GM12878 (cell line): ENCODE measurements around the gene GAL3ST2. TPM values are rescaled to one million over a fixed set of nuclear protein-coding genes. Genes with fewer than 3 reads are reported as not detected.

Source experiments
- ATAC-seq: fragments of 200-7000 bp; cut with Tn5 transposase; 3 replicates; pipeline ENCODE4 v1.9.1; 2020; ENCODE audit warnings: mild to moderate bottlenecking, moderate library complexity
- BruUV-seq: library from RNA; stranded (reverse); fragments of 400-500 nt; replicated peaks from 2 replicates; lab custom pipeline; 2021; lab: Mats Ljungman, UMichigan
- CTCF ChIA-PET: fragments of 300-600 bp; sonication (Branson Sonifier 250); formaldehyde crosslinking; extraction: SDS; loops from one replicate; lab custom pipeline; 2021; ENCODE audit warnings: inconsistent platforms; lab: Yijun Ruan, JAX
- POLR2A ChIA-PET: fragments of 350-600 bp; formaldehyde crosslinking; extraction: SDS; loops from one replicate; lab custom pipeline; 2021; ENCODE audit warnings: inconsistent platforms; lab: Charles Lee
- RAD21 ChIA-PET: fragments of 300-600 bp; sonication (Branson Sonifier 250); formaldehyde crosslinking; loops from one replicate; lab custom pipeline; 2023; ENCODE audit warnings: antibody characterized with exemption; ENCODE audit not compliant: unreplicated experiment; lab: Charles Lee
- SMC1A ChIA-PET: fragments of 300-600 bp; sonication (Branson Sonifier 250); formaldehyde crosslinking; loops from one replicate; lab custom pipeline; 2023; ENCODE audit not compliant: unreplicated experiment, uncharacterized antibody; lab: Charles Lee
- DNase-seq: peaks from one replicate; pipeline ENCODE4 v3.0.0-alpha.2; 2011; ENCODE audit warnings: low read depth, low spot score
- FAIRE-seq: peaks from 3 replicates; lab custom pipeline; 2011; peaks lifted over from hg19 to GRCh38; lab: Jason Lieb, UNC
- H2AFZ ChIP-seq: 2 replicates; pipeline ENCODE4 v1.6.0; 2011; ENCODE audit warnings: low read depth, low read length, control low read depth; ENCODE audit not compliant: control insufficient read depth
- H3K27ac ChIP-seq: 2 replicates; pipeline ENCODE4 v1.5.1; 2011; ENCODE audit warnings: control low read depth; ENCODE audit not compliant: control insufficient read depth, insufficient read depth
- H3K27me3 ChIP-seq, 2 experiments: replicated peaks in 1 of 2; 2 replicates each; pipeline versions ENCODE4 v1.6.0 to v1.6.1; 2011; ENCODE audit warnings: low read length in 1 of 2; ENCODE audit not compliant: control insufficient read depth in 2 of 2, insufficient read depth in 2 of 2
- H3K36me3 ChIP-seq, 2 experiments: 2 replicates each; pipeline ENCODE4 v1.5.1; 2011; ENCODE audit warnings: low read length in 1 of 2; ENCODE audit not compliant: control insufficient read depth in 2 of 2, insufficient read depth in 2 of 2
- H3K4me1 ChIP-seq: 2 replicates; pipeline ENCODE4 v1.6.1; 2011; ENCODE audit warnings: mild to moderate bottlenecking, low read length, moderate library complexity, mixed read lengths; ENCODE audit not compliant: control insufficient read depth, insufficient read depth
- H3K4me2 ChIP-seq: 2 replicates; pipeline ENCODE4 v1.6.0; 2011; ENCODE audit warnings: control low read depth; ENCODE audit not compliant: control insufficient read depth, insufficient read depth
- H3K4me3 ChIP-seq: fragments of 200-600 bp; sonication (generic); 2 replicates; pipeline ENCODE4 v1.5.1; 2016
- H3K79me2 ChIP-seq: 2 replicates; pipeline ENCODE4 v1.6.0; 2011; ENCODE audit warnings: low read length; ENCODE audit not compliant: control insufficient read depth, insufficient read depth
- H3K9ac ChIP-seq: 2 replicates; pipeline ENCODE4 v1.8.0; 2011; ENCODE audit warnings: low read length, control low read depth, mixed read lengths; ENCODE audit not compliant: control insufficient read depth, insufficient read depth
- H3K9me3 ChIP-seq: replicated peaks from 3 replicates; pipeline ENCODE4 v1.5.1; 2011; ENCODE audit warnings: mild to moderate bottlenecking, low read length; ENCODE audit not compliant: control insufficient read depth, insufficient read depth
- H4K20me1 ChIP-seq: 2 replicates; pipeline ENCODE4 v1.6.0; 2011; ENCODE audit not compliant: control insufficient read depth, insufficient read depth
- BCLAF1 ChIP-seq: fragments of 450-650 bp; IDR thresholded peaks from 2 replicates; pipeline ENCODE4 v1.6.1; 2017; ENCODE audit warnings: antibody characterized with exemption, mild to moderate bottlenecking, moderate library complexity
- IRF3 ChIP-seq: fragments of 450-650 bp; IDR thresholded peaks from 2 replicates; pipeline ENCODE4 v1.6.1; 2014; ENCODE audit warnings: mild to moderate bottlenecking
- IRF4 ChIP-seq: IDR thresholded peaks from 2 replicates; pipeline ENCODE4 v1.6.1; 2011; ENCODE audit warnings: low read depth, low read length
- MLLT1 ChIP-seq: fragments of 450-650 bp; IDR thresholded peaks from 2 replicates; pipeline ENCODE4 v1.6.1; 2016; ENCODE audit warnings: mild to moderate bottlenecking
- NBN ChIP-seq: fragments of 450-650 bp; IDR thresholded peaks from 2 replicates; pipeline ENCODE4 v1.6.1; 2016
- RB1 ChIP-seq: fragments of 450-650 bp; formaldehyde crosslinking; IDR thresholded peaks from 2 replicates; pipeline ENCODE4 v1.6.1; 2017; ENCODE audit warnings: mild to moderate bottlenecking, borderline replicate concordance
- SIN3A ChIP-seq: IDR thresholded peaks from 2 replicates; pipeline ENCODE4 v1.6.1; 2012; ENCODE audit warnings: low read depth, low read length, improper control_type of control experiment
- WRNIP1 ChIP-seq: IDR thresholded peaks from 2 replicates; pipeline ENCODE4 v1.6.1; 2011; ENCODE audit warnings: low read depth, low read length, improper control_type of control experiment, borderline replicate concordance
- ZBTB4 ChIP-seq: fragments of 450-650 bp; formaldehyde crosslinking; IDR thresholded peaks from 2 replicates; pipeline ENCODE4 v1.4.0; 2022; ENCODE audit warnings: mild to moderate bottlenecking, moderate library complexity
- ZNF217 ChIP-seq: fragments of 450-650 bp; IDR thresholded peaks from 2 replicates; pipeline ENCODE4 v1.6.1; 2017; ENCODE audit warnings: antibody characterized with exemption, mild to moderate bottlenecking
- ZNF274 ChIP-seq: IDR thresholded peaks from one replicate; pipeline ENCODE4 v1.8.0; 2011; ENCODE audit not compliant: insufficient read length, insufficient read depth
- WGBS: methylation state at CpG from one replicate; pipeline ENCODE4 v1.1.6; 2016; ENCODE audit warnings: low lambda C conversion rate; ENCODE audit not compliant: insufficient replicate concordance, insufficient coverage; ENCODE audit errors: missing lambda C conversion rate; 5-methylcytosine and 5-hydroxymethylcytosine counted together
- in situ Hi-C: fragments of 300-500 bp; cut with MboI; formaldehyde crosslinking; loops from 9 replicates; pipeline ENCODE4 v1.14.3; 2018; ENCODE audit warnings: mixed read lengths
- intact Hi-C: fragments of 100-400 bp; cut with micrococcal nuclease; formaldehyde crosslinking; loops from one replicate; pipeline ENCODE4 v1.14.2; 2022; ENCODE audit not compliant: unreplicated experiment
- polyA plus RNA-seq, 11 experiments: library from polyadenylated mRNA; depleted of rRNA in 4 of 11; unstranded in 6 of 11; stranded (reverse) in 5 of 11; fragments of >200 nt; fragmentation: Nextera tagmentation in 4 of 11; fragmentation: Illumina TruSeq in 1 of 11; extraction: Ambion mirVana in 4 of 11; extraction: Trizol in 1 of 11; gene quantifications; 1 replicate in 1 of 11; 2 replicates in 10 of 11; pipeline versions ENCODE4 v1.2.1 to v1.2.3, GENCODE V29; 2011 to 2016; ENCODE audit warnings: inconsistent platforms in 2 of 11, missing spikeins in 2 of 11, low read depth in 1 of 11
- total RNA-seq, 4 experiments: library from RNA; depleted of rRNA in 3 of 4; stranded (reverse); fragments of >200 nt in 3 of 4; fragmentation: Illumina TruSeq in 1 of 4; extraction: Trizol in 1 of 4; gene quantifications; 2 replicates each; pipeline versions ENCODE4 v1.2.1 to v1.2.3, GENCODE V29; 2013 to 2021

GAL3ST2 gene
- total and polyA plus RNA-seq, 10 of the 15 experiments (the other 5 are each of a cell fraction or from before 2014, with no cell fraction given), result 0.09 to 0.36 (median 0.11) TPM; not detected in 7

GRCh38 chr2:241759067-241759807, 17.4 kb upstream of the GAL3ST2 start:
- Histone ChIP-seq H3K36me3 (peaks cover 7 to 16% of the 10 kb centered on the region in 2 experiments), H3K9me3 (no peaks in the 10 kb centered on the region), H3K79me2 (no peaks in the 10 kb centered on the region), H3K27ac (no peak overlapping the region), H2AFZ (no peak overlapping the region)
- SMC1A ChIA-PET, result no interaction called here
- WGBS, result 96% methylated on average over 20 of the region's 20 CpGs
- RAD21 ChIA-PET, result no interaction called here
- no peak for ATAC-seq
- POLR2A ChIA-PET, result no interaction called here
- TF ChIP-seq IRF4, result no peak
- no peak for TF ChIP-seq ZBTB4 (CRISPR knock-in tag)
- TF ChIP-seq MLLT1, result no peak
- TF ChIP-seq BCLAF1, result no peak
- no peak for TF ChIP-seq WRNIP1
- TF ChIP-seq ZNF274, result no peak
- no peak for TF ChIP-seq NBN
- no peak for TF ChIP-seq IRF3
- no peak for TF ChIP-seq RB1
- no peak for TF ChIP-seq ZNF217
- TF ChIP-seq SIN3A, result no peak
- TF ChIP-seq, all 136 proteins: peak for 0
- H3K27me3 ChIP-seq, result no peaks in the 10 kb centered on the region
- H3K9ac ChIP-seq, result no peak overlapping the region
- peaks cover 11% of the 10 kb centered on the region for H3K4me1 ChIP-seq
- BruUV-seq, result no TSS peak
- no peak overlapping the region for H3K4me2 ChIP-seq
- intact Hi-C loops (no loop called here), in situ Hi-C loops (no loop called here)
- FAIRE-seq, result no peak
- no peak for DNase-seq
- H4K20me1 ChIP-seq, result no peaks in the 10 kb centered on the region
- CTCF ChIA-PET, result no interaction called here
- no peak overlapping the region for H3K4me3 ChIP-seq
